ENCODE data around the gene KRI1. TPM values are rescaled to one million over a fixed set of nuclear protein-coding genes. Genes with fewer than 3 reads are reported as not detected.

Gene KRI1
- total RNA-seq, 1 donor from 2014 or later: 18.4 TPM

GRCh38 chr19:10508707-10509106, 57.1 kb downstream of the KRI1 start:
- no peak overlapping the region for H3K4me3 ChIP-seq (ENCODE audit: low read depth, low read length)
- DNase-seq (ENCODE audit: low read depth): no peak
- H3K36me3 ChIP-seq (ENCODE audit: control insufficient read depth, insufficient read depth, low read length): no peaks in the 10 kb centered on the region
- peaks cover 14% of the 10 kb centered on the region for H3K27me3 ChIP-seq (ENCODE audit: control insufficient read depth, insufficient read depth, low read length)
- TF ChIP-seq CTCF (IDR thresholded peaks at IDR 0.05; ENCODE audit: insufficient read depth, low read length, poor library complexity, severe bottlenecking): no peak

- peaks cover 7% of the 10 kb centered on the region for H3K27me3 ChIP-seq (ENCODE audit: control insufficient read depth, insufficient read depth, low read length)
- no peaks in the 10 kb centered on the region for H3K36me3 ChIP-seq (ENCODE audit: control insufficient read depth, insufficient read depth, low read length)
- TF ChIP-seq CTCF (IDR thresholded peaks at IDR 0.05; ENCODE audit: insufficient read depth, low read length, poor library complexity, severe bottlenecking): no peak
- no peak for DNase-seq (ENCODE audit: low read depth)
- no peak overlapping the region for H3K4me3 ChIP-seq (ENCODE audit: low read depth, low read length)
Observed at GRCh38 chr19:10508036-10508435, 57.8 kb downstream of the KRI1 start.

DNA sequence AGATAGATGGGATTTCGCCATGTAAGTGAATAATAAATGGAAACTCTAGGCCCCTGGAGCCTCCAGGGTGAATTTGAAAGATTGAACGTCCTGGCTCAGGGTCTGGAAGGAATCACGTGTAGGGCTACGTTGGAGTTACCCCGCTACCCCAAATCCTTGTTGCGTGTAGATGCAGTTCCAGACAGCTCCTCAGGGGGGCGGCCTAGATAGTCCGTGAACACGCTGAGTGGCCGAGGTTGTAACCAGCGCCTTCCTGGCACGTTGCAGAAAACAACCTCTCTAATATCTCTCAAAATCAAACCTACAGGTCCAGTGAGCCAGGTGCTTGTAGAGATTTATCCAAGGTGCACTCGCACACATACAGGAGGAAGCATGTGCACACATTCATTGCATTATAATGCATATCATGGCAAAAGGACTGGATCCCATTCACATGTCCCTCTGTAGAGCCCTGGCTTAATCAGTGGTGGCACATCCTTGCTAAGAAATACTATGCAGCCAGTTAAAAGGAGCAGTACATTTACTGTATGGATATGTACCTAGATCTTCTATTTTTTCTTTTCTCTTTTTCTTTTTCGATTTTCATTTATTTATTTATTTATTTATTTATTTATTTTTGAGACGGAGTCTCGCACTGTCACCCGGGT, 60.1 kb downstream of the KRI1 start:
- TF ChIP-seq CTCF (IDR thresholded peaks at IDR 0.05; ENCODE audit: insufficient read depth, low read length, poor library complexity, severe bottlenecking): peak; percentile 87
- no peaks in the 10 kb centered on the region for H3K36me3 ChIP-seq (ENCODE audit: control insufficient read depth, insufficient read depth, low read length)
- H3K4me3 ChIP-seq (ENCODE audit: low read depth, low read length): no peak overlapping the region
- no peak for DNase-seq (ENCODE audit: low read depth)
- peaks cover 5% of the 10 kb centered on the region for H3K27me3 ChIP-seq (ENCODE audit: control insufficient read depth, insufficient read depth, low read length)

Other genes with a start within 250 kb of the KRI1 start
- gene FDX2, start 250.0 kb downstream of the KRI1 start, total RNA-seq: 43.5 and 73.5 TPM in 2 replicates
- gene RAVER1, start 232.5 kb downstream of the KRI1 start, total RNA-seq: 32.9 and 45.6 TPM in 2 replicates
- gene ICAM3, start 226.4 kb downstream of the KRI1 start, total RNA-seq: 4.7 and 6.8 TPM in 2 replicates
- 64.8 and 104 TPM in 2 replicates for gene TYK2, start 185.4 kb downstream of the KRI1 start, total RNA-seq
- gene CDC37, start 162.5 kb downstream of the KRI1 start, total RNA-seq: 309 and 327 TPM in 2 replicates
- 1.7 and 1.8 TPM in 2 replicates for gene PDE4A, start 145.5 kb downstream of the KRI1 start, total RNA-seq
- gene KEAP1, start 62.7 kb downstream of the KRI1 start, total RNA-seq: 49.2 and 64.1 TPM in 2 replicates
- 0.08 and 0.62 TPM in 2 replicates for gene S1PR5, start 48.6 kb downstream of the KRI1 start, total RNA-seq
- 38.5 and 47.1 TPM in 2 replicates for gene ATG4D, start 22.1 kb downstream of the KRI1 start, total RNA-seq
- gene CDKN2D, start 3.0 kb upstream of the KRI1 start, total RNA-seq: 3.6 and 6.2 TPM in 2 replicates
- gene AP1M2, start 21.3 kb upstream of the KRI1 start, total RNA-seq: 73.7 and 86.8 TPM in 2 replicates
- gene SLC44A2, start 59.5 kb upstream of the KRI1 start, total RNA-seq: 88.5 and 97.1 TPM in 2 replicates
- gene ILF3, start 88.3 kb upstream of the KRI1 start, total RNA-seq: 153 and 160 TPM in 2 replicates
- gene QTRT1, start 135.4 kb upstream of the KRI1 start, total RNA-seq: 23.0 and 24.1 TPM in 2 replicates
- 102 and 123 TPM in 2 replicates for gene DNM2, start 152.1 kb upstream of the KRI1 start, total RNA-seq